GM12892 (cell line): ENCODE results near the gene IGLL5.
A peak's percentile ranks its signal among the peaks of the same experiment; 100 is the strongest.

Experiments
- DNase-seq: peaks from one replicate; pipeline ENCODE4 v3.0.0; 2011; ENCODE audit not compliant: insufficient read length
- FAIRE-seq: peaks from 2 replicates; lab custom pipeline; 2011; peaks lifted over from hg19 to GRCh38; lab: Jason Lieb, UNC
- POLR2A ChIP-seq: IDR thresholded peaks from 2 replicates; pipeline ENCODE4 v1.6.1; 2011; ENCODE audit warnings: low read depth, low read length, control low read depth
- POLR2AphosphoS5 ChIP-seq: IDR thresholded peaks from 2 replicates; pipeline ENCODE4 v1.6.1; 2011; ENCODE audit warnings: low read depth, low read length, control low read depth
- TAF1 ChIP-seq: IDR thresholded peaks from 2 replicates; pipeline ENCODE4 v1.6.1; 2011; ENCODE audit warnings: low read depth, mild to moderate bottlenecking, control low read depth, low read length, borderline replicate concordance

The IGLL5 gene

DNA sequence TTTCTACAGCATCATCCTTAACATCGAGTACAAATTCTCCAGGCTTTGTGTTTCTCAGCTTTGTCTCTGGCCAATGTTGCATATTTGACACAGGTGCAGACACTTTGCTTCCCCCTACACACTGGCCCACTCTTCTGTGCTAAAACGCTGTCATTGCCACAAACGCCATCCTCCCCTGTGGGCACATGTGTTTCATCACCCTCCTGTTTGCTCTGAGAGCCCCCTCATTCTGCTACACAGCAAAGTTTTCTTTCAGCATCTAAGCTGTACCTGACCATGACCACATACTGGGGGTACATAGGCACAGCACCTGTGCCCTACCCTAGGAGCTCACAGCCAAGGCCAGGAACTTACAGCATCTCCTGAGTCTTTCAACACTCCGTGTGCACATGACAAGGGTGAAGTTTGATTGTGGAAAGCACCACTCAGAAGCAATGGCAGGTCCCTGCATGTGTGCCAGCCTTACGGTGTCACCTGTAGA is 7.9 kb upstream of the IGLL5 start:
- TF ChIP-seq POLR2AphosphoS5 (no peak), POLR2A (no peak), TAF1 (no peak)
- FAIRE-seq (peak; percentile 96), DNase-seq (no peak)

DNA sequence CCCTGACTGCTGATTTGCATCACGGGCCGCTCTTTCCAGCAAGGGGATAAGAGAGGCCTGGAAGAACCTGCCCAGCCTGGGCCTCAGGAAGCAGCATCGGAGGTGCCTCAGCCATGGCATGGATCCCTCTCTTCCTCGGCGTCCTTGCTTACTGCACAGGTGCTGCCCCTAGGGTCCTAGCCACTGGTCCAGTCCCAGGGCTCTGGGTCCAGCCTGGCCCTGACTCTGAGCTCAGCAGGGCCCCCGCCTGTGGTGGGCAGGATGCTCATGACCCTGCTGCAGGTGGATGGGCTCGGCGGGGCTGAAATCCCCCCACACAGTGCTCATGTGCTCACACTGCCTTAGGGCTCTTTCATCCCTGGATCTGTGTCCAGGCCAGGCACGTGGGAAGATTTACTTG is 7.0 kb upstream of the IGLL5 start:
- no peak for DNase-seq
- no peak for FAIRE-seq
- TF ChIP-seq TAF1 (no peak), POLR2AphosphoS5 (no peak), POLR2A (no peak)

DNA sequence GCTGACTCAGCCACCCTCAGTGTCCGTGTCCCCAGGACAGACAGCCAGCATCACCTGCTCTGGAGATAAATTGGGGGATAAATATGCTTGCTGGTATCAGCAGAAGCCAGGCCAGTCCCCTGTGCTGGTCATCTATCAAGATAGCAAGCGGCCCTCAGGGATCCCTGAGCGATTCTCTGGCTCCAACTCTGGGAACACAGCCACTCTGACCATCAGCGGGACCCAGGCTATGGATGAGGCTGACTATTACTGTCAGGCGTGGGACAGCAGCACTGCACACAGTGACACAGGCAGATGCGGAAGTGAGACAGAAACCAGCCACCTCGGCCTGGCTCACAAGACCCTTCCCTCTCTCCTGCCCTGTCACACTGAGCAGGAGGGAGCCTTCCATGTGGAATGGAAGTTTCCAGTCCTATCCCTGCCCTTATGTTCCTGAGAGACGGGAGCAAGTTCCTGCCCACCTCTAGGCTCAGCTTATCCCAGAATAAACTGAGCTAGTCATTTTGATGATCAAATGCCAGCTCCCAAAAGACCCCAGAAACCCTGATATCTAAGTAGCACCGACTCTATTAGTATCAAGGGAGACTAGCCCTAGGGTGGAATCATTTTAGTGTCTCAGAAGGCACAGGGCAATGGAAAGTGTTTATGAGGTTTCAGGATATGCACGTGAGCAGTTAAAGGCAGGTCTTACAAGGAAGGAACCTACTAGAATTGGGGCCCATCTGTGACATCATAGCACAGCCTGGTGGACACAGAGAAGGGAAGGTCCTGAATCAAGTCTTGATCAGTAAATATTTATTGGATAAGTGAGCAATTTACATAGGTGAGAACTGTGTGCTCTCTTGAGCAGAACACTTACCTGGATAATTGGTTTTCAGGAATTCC is 6.3 kb upstream of the IGLL5 start:
- DNase-seq (no peak), FAIRE-seq (peak; percentile 98)
- TF ChIP-seq POLR2AphosphoS5 (no peak), POLR2A (no peak), TAF1 (no peak)

DNA sequence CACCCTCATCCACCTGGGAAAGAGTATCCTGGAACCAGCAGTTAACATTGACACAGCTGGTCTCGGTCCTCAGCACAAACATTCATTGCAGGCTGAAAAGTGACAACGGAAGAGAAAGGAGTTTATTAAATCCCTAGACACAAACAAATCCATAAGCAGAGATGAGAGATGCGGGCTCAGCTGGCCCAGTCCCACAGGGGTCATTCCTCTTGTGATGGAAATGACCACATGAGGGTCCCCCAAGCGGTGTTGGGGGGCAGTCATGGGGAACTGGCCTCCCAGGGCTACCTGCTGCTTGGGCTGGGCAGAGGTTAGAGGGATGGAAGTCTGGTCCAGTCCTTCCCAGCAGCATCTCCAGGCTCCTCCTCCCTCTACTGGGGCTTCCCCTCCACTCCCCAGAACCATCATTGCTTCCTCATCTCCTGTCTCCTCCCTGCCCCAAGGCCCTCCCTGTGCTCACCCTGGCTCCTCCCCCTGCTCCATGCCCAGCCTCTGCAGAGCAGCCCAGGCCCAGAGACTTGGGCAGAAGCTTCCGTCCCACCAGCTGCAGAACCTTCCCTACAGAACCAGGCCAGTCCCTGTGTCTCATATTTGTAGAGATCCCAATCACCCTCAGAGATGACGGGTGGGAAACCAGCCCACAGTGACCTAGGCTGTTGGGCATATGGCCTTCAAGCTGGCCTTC is 5.4 kb upstream of the IGLL5 start:
- FAIRE-seq (no peak), DNase-seq (no peak)
- TF ChIP-seq TAF1 (no peak), POLR2A (0 out of 2 replicates have a peak, but pooled peaks have one; percentile 24)

DNA sequence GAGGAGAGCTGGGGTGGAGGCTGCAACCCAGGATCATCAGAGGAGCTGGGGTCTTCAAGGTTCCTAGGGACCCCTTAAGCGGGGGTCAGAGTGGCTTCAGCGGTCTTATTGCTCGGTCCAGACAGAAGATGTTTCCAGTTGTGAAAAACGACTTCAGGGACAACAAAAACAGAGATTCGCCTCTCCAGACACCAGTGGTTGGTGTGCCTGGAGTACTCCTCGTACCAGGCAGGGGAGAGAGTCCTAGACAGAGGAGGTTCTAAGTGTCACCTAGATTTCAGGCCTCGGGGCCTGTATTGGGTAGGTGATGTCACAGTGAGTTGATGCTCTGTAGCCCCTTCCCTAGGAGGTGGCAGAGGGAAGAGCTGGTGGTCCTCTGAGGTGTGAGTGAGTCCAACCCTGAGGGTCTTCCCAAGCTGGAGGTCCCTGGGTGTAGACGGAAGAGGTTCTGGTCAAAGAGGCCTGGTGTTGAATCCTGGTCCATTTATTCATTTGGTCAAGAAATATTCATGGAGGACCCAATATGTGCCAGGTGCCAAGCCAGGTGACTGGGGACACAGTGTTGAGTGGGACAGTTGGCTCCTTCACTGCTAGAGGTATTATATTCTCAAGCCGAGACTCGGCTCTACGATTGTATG is 4.4 kb upstream of the IGLL5 start:
- FAIRE-seq (no peak), DNase-seq (no peak)
- TF ChIP-seq POLR2A: no peak
- no peak for TF ChIP-seq POLR2AphosphoS5
- TF ChIP-seq TAF1: no peak

DNA sequence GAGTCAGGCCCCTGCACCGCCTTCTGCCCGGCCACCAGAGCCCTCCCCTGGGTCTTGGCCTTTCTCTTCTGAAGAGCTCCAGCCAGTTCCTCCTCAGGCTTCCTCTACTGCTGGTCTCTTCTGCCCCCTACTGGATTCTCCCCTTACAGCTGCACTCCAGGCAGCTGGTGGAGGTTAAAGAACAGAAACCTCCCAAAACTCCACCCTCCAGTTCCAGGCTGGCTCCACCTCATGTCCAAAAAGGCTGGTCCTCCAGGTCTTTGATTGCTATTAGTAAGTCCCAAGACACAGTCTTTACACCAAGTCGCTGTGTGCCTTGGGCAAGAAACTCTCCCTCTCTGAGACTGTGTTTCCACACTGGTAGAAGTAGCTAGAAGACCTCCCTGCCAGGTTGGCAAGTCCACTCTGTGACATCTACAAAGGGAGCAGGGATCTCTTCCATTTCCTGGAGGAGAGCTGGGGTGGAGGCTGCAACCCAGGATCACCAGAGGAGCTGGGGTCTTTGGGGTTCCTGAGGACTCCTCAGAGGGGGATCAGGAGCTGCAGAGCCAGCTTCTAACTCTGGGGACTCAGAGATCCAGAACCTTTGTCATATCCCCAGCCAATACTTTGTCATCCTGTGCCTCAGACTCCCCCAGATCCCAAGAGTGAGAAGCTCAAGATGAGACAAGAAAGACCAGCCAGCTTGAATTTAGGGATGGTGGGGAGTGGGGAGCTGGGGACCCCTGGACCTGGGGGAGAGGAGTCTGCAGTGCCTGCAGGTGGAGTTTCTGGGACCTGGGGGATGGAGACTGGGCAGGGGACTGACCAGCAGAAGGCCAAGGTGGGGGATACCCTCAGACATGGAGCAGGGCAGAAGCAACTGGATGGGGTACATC is 3.4 kb upstream of the IGLL5 start:
- FAIRE-seq: peak; percentile 94
- TF ChIP-seq POLR2A (no peak), TAF1 (no peak), POLR2AphosphoS5 (no peak)
- DNase-seq: peak; percentile 66

DNA sequence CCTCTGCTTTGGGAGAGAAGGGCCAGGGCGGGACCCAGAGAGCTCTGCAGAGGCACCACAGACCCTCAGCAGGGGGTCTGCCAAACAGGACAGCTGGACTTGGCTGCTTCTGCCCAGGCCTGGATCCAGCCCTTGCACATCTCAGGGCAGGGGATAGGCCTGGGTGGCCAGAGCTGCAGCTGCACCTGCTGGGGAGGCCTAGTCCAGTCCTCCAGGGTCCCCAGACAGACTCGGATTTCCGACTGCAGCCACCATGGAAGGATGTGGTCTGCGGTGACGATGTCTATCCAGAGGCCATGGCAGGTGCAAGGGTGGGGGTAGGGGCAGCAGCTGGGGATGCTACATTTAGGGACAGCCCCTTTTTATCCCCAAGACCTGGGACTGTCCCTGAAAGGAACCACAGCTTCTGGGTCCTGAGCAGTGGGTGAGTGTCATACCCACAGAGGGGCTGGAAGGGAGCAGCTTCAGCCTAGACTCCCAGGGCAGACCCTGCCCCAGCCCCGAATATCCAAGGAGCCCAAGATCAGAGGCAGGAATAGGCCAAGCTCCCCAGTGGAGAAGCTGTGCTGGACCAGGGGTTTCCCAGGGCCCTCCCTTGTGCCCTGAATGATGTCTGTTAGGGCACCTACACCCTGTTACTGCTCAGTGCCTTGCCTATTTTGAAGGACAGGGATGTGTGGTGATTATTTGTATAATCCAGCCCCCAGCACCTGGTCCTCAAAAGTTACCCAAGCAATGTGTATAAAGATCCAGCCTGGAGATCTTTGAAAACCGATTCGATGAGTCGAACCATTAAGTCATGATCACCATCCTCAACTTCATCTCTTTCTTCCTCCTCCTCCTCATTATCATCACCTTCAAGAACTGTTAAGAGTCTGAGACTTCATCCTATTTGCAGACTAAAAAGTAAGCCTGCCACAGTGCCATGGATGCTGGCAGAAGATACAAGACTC is 2.5 kb upstream of the IGLL5 start:
- DNase-seq: peak; percentile 77
- peak; percentile 100 for FAIRE-seq
- no peak for TF ChIP-seq POLR2A
- TF ChIP-seq TAF1: no peak
- peak; percentile 98 for TF ChIP-seq POLR2AphosphoS5

DNA sequence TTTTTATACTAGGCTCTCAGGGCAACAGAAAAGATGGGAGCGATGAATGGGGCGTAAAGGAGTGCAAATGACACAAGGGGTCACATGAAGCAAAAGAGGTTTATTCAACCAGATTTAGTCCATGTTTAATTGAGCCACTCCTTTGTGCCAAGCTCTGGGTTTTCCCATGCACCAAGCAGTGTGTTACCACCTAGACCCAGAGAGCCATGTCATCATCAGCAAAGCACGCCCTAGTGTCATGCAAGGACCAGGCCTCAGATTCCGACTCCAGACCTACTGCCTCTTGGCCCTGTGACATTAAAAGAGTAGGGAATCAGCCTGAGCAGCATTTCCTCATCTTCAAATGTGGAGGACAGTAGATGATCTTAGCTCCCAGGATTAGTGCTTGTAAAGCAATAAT is 1.1 kb upstream of the IGLL5 start:
- no peak for TF ChIP-seq TAF1
- no peak for TF ChIP-seq POLR2A
- no peak for TF ChIP-seq POLR2AphosphoS5
- FAIRE-seq (no peak), DNase-seq (no peak)

DNA sequence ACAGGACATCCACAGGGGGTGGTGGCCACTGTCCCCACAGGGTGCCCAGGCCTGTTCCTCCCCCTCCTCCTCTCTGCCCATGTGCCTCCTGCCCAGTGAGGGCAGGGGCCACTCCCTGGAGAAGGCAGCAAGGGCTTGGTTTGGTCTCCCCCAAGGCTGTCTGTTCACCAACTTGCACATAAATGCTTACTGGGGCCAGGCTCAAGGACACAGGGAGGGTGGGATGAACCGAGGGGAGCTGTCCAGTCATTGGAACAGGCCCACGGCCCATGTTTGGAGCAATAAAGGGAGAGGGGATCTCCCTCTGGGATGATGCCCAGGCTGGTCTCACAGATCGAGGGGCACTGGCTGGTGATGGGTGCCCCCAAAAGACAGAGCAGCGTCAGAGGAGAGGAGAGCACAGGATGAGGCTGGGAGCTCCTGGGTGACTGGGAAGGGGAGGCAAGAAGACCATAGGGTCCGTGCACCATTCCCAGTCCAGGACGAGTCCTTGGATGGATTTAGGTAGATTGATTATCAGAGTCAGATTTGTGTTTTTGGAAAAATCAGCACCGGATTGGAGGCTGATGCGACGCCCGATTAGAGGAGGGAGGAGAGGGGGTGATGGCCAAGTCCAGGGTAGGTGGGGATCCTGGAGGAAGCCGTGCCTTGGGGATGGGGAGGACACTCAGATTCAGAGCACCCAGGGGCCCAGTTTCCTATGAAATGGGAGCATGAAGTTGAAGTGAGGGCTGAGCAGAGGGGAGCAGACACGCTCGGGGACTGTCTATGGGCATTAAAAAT is 1.1 kb downstream of the IGLL5 start:
- DNase-seq (no peak), FAIRE-seq (no peak)
- TF ChIP-seq POLR2A (no peak), TAF1 (no peak), POLR2AphosphoS5 (no peak)
